Mesendoderm (in vitro differentiated cells): ENCODE results near the gene HMCN2.

Source experiments
- DNase-seq: peaks from one replicate; pipeline ENCODE4 v3.0.0; 2013
- H2AK5ac ChIP-seq: 2 replicates; pipeline ENCODE4 v1.6.1; 2013; ENCODE audit warnings: low read length, inconsistent platforms
- H2BK120ac ChIP-seq: 2 replicates; pipeline ENCODE4 v1.6.1; 2013; ENCODE audit warnings: low read depth, mild to moderate bottlenecking, low read length, moderate library complexity, mixed read lengths
- H2BK15ac ChIP-seq: replicated peaks from 2 replicates; pipeline ENCODE4 v1.6.1; 2013; ENCODE audit warnings: low read depth, mild to moderate bottlenecking, moderate library complexity
- H2BK5ac ChIP-seq: 2 replicates; pipeline ENCODE4 v1.6.1; 2013; ENCODE audit warnings: low read length, inconsistent platforms
- H3K18ac ChIP-seq: 2 replicates; pipeline ENCODE4 v1.6.1; 2013; ENCODE audit warnings: mild to moderate bottlenecking, low read length, mixed read lengths
- H3K23ac ChIP-seq: one replicate; pipeline ENCODE4 v1.6.1; 2013; ENCODE audit warnings: low read length
- H3K27ac ChIP-seq: 2 replicates; pipeline ENCODE4 v1.5.1; 2013; ENCODE audit warnings: low read depth, mild to moderate bottlenecking, inconsistent platforms, low read length, moderate library complexity
- H3K27me3 ChIP-seq: 2 replicates; pipeline ENCODE4 v1.6.1; 2013; ENCODE audit warnings: low read length, control low read depth, mild to moderate bottlenecking, inconsistent platforms; ENCODE audit not compliant: insufficient read depth, poor library complexity
- H3K36me3 ChIP-seq: 2 replicates; pipeline ENCODE4 v1.6.1; 2013; ENCODE audit warnings: low read length, inconsistent platforms; ENCODE audit not compliant: control insufficient read depth, insufficient read depth
- H3K4ac ChIP-seq: one replicate; pipeline ENCODE4 v1.6.1; 2013; ENCODE audit warnings: low read depth, mild to moderate bottlenecking, low read length, moderate library complexity
- H3K4me1 ChIP-seq: 2 replicates; pipeline ENCODE4 v1.6.1; 2013; ENCODE audit warnings: low read depth, low read length, inconsistent platforms; ENCODE audit not compliant: control insufficient read depth
- H3K4me2 ChIP-seq: 2 replicates; pipeline ENCODE4 v1.6.1; 2013; ENCODE audit warnings: low read length
- H3K4me3 ChIP-seq: 2 replicates; pipeline ENCODE4 v1.5.1; 2013; ENCODE audit warnings: mild to moderate bottlenecking, low read length
- H3K56ac ChIP-seq: one replicate; pipeline ENCODE4 v1.6.1; 2013; ENCODE audit warnings: low read length
- H3K79me1 ChIP-seq: 2 replicates; pipeline ENCODE4 v1.6.1; 2013; ENCODE audit warnings: low read length, inconsistent platforms
- H3K79me2 ChIP-seq: 2 replicates; pipeline ENCODE4 v1.6.1; 2013; ENCODE audit warnings: mild to moderate bottlenecking, low read length; ENCODE audit not compliant: control insufficient read depth, insufficient read depth
- H3K9ac ChIP-seq: 2 replicates; pipeline ENCODE4 v1.6.1; 2013; ENCODE audit warnings: low read length, inconsistent platforms
- H4K5ac ChIP-seq: one replicate; pipeline ENCODE4 v1.6.1; 2013; ENCODE audit warnings: low read length
- H4K8ac ChIP-seq: one replicate; pipeline ENCODE4 v1.6.1; 2013; ENCODE audit warnings: low read depth, mild to moderate bottlenecking, control low read depth, low read length, moderate library complexity
- WGBS: extraction: QIAGEN DNeasy Blood & Tissue Kit; methylation state at CpG from one replicate; pipeline ENCODE4 v1.1.7; 2013; ENCODE audit warnings: low lambda C conversion rate, missing lambda C conversion rate; ENCODE audit not compliant: insufficient coverage; ENCODE audit errors: extremely low coverage; 5-methylcytosine and 5-hydroxymethylcytosine counted together

Gene HMCN2

DNA sequence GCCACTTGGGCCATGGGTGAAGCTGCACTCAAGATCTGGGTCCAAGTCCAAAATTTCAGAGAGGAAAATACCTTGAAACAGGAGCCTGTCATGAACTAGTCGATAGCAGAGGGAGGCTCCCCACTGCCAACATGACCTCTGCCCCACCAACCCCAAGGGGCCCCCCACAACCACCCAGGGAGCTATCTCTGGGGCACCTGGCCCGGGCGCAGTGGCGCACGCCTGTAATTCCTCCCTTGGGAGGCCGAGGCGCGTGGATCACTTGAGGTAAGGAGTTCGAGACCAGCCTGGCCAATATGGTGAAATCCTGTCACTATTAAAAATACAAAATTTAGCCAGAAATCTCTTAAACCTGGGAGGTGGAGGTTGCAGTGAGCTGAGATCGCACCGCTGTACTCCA is 20.1 kb upstream of the HMCN2 start:
- no peak overlapping the region for H3K18ac ChIP-seq
- no peak overlapping the region for H2BK120ac ChIP-seq
- WGBS: no CpG with 5 or more reads among the region's 11 CpGs
- H3K27ac ChIP-seq: no peak overlapping the region
- H3K79me1 ChIP-seq: no peaks in the 10 kb centered on the region
- H2BK15ac ChIP-seq: no peak overlapping the region
- H4K5ac ChIP-seq: no peak overlapping the region
- H3K36me3 ChIP-seq: no peaks in the 10 kb centered on the region
- H3K4ac ChIP-seq: no peak overlapping the region
- H3K4me2 ChIP-seq: no peak overlapping the region
- H3K9ac ChIP-seq: no peak overlapping the region
- no peak overlapping the region for H3K56ac ChIP-seq
- H3K27me3 ChIP-seq: no peaks in the 10 kb centered on the region
- DNase-seq: no peak
- no peaks in the 10 kb centered on the region for H3K79me2 ChIP-seq
- no peak overlapping the region for H3K23ac ChIP-seq
- H2BK5ac ChIP-seq: no peak overlapping the region
- no peak overlapping the region for H2AK5ac ChIP-seq
- H3K4me3 ChIP-seq: no peak overlapping the region
- H3K4me1 ChIP-seq: peaks cover under 1% of the 10 kb centered on the region
- H4K8ac ChIP-seq: no peak overlapping the region

- H3K36me3 ChIP-seq: no peaks in the 10 kb centered on the region
- DNase-seq: no peak
Measured at GRCh38 chr9:130246126-130246525, 19.4 kb upstream of the HMCN2 start.

GRCh38 chr9:130254747-130255630 is 10.6 kb upstream of the HMCN2 start:
- H2BK5ac ChIP-seq: no peak overlapping the region
- no peak overlapping the region for H3K56ac ChIP-seq
- H3K4me3 ChIP-seq: no peak overlapping the region
- H3K4me1 ChIP-seq: no peaks in the 10 kb centered on the region
- no peak overlapping the region for H3K4ac ChIP-seq
- no peak overlapping the region for H4K8ac ChIP-seq
- H3K23ac ChIP-seq: no peak overlapping the region
- no peak overlapping the region for H3K9ac ChIP-seq
- H3K18ac ChIP-seq: no peak overlapping the region
- H3K4me2 ChIP-seq: no peak overlapping the region
- H3K27ac ChIP-seq: no peak overlapping the region
- no peaks in the 10 kb centered on the region for H3K79me2 ChIP-seq
- DNase-seq: no peak
- no peaks in the 10 kb centered on the region for H3K79me1 ChIP-seq
- H2AK5ac ChIP-seq: no peak overlapping the region
- H2BK15ac ChIP-seq: no peak overlapping the region
- WGBS: no CpG with 5 or more reads among the region's 23 CpGs
- H2BK120ac ChIP-seq: no peak overlapping the region
- H4K5ac ChIP-seq: no peak overlapping the region
- H3K27me3 ChIP-seq: no peaks in the 10 kb centered on the region
- H3K36me3 ChIP-seq: no peaks in the 10 kb centered on the region

More at GRCh38 chr9:130246126-130246525, 19.4 kb upstream of the HMCN2 start:
- no peak overlapping the region for H2BK15ac ChIP-seq
- H3K4ac ChIP-seq: no peak overlapping the region
- H2BK120ac ChIP-seq: no peak overlapping the region
- H4K5ac ChIP-seq: no peak overlapping the region
- H3K9ac ChIP-seq: no peak overlapping the region
- no peaks in the 10 kb centered on the region for H3K79me2 ChIP-seq
- H3K18ac ChIP-seq: no peak overlapping the region
- no peak overlapping the region for H2AK5ac ChIP-seq
- H4K8ac ChIP-seq: no peak overlapping the region
- no peak overlapping the region for H3K27ac ChIP-seq
- WGBS: no CpG with 5 or more reads among the region's 3 CpGs
- no peaks in the 10 kb centered on the region for H3K79me1 ChIP-seq
- H3K56ac ChIP-seq: no peak overlapping the region
- no peak overlapping the region for H2BK5ac ChIP-seq
- no peak overlapping the region for H3K23ac ChIP-seq
- H3K27me3 ChIP-seq: no peaks in the 10 kb centered on the region
- no peak overlapping the region for H3K4me2 ChIP-seq
- H3K4me1 ChIP-seq: no peaks in the 10 kb centered on the region
- H3K4me3 ChIP-seq: no peak overlapping the region

- H3K27ac ChIP-seq: no peak overlapping the region
- H3K56ac ChIP-seq: no peak overlapping the region
- no peak overlapping the region for H4K8ac ChIP-seq
- no peak overlapping the region for H2AK5ac ChIP-seq
- H3K36me3 ChIP-seq: no peaks in the 10 kb centered on the region
- no peak overlapping the region for H3K23ac ChIP-seq
- H3K9ac ChIP-seq: no peak overlapping the region
- H2BK120ac ChIP-seq: no peak overlapping the region
- H3K4me1 ChIP-seq: no peaks in the 10 kb centered on the region
- H2BK15ac ChIP-seq: no peak overlapping the region
- DNase-seq: no peak
- WGBS: no CpG with 5 or more reads among the region's 5 CpGs
- H3K79me2 ChIP-seq: no peaks in the 10 kb centered on the region
- no peaks in the 10 kb centered on the region for H3K79me1 ChIP-seq
- H3K4me3 ChIP-seq: no peak overlapping the region
- H2BK5ac ChIP-seq: no peak overlapping the region
- H3K4me2 ChIP-seq: no peak overlapping the region
- no peaks in the 10 kb centered on the region for H3K27me3 ChIP-seq
- H3K4ac ChIP-seq: no peak overlapping the region
- H3K18ac ChIP-seq: no peak overlapping the region
- no peak overlapping the region for H4K5ac ChIP-seq
Measured at GRCh38 chr9:130255631-130256134, 9.9 kb upstream of the HMCN2 start.

DNA sequence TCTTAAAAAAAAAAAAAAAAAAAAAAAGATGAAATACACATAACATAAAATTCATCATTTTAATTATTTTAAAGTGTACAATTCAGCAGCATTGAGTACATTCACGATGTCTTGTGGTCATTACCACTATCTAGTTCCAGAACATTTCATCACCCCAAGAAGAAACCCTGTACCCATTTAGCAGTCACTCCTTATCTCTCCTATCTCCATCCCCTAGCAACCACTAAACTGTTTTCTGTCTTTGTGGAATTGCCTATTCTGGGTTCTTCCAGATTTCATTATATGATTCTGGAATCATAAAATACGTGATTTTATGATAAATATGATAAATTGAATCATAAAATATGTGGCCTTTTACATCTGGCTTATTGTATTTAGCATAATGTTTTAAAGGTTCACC is 8.9 kb upstream of the HMCN2 start:
- no peak overlapping the region for H2BK5ac ChIP-seq
- H4K8ac ChIP-seq: no peak overlapping the region
- H4K5ac ChIP-seq: no peak overlapping the region
- no peak overlapping the region for H3K9ac ChIP-seq
- DNase-seq: no peak
- H3K56ac ChIP-seq: no peak overlapping the region
- H2AK5ac ChIP-seq: no peak overlapping the region
- H3K4me2 ChIP-seq: no peak overlapping the region
- no peak overlapping the region for H3K27ac ChIP-seq
- WGBS: no CpG with 5 or more reads among the region's 2 CpGs
- H3K27me3 ChIP-seq: no peaks in the 10 kb centered on the region
- H3K23ac ChIP-seq: no peak overlapping the region
- H3K4me3 ChIP-seq: no peak overlapping the region
- H2BK15ac ChIP-seq: no peak overlapping the region
- H3K79me1 ChIP-seq: no peaks in the 10 kb centered on the region
- H3K36me3 ChIP-seq: no peaks in the 10 kb centered on the region
- H3K18ac ChIP-seq: no peak overlapping the region
- no peak overlapping the region for H2BK120ac ChIP-seq
- no peaks in the 10 kb centered on the region for H3K4me1 ChIP-seq
- H3K79me2 ChIP-seq: no peaks in the 10 kb centered on the region
- H3K4ac ChIP-seq: no peak overlapping the region
